Activated B cell treated with CpG ODN at 0.5 μM for 24 hours (primary cell): ENCODE measurements around the gene PLCB4. TPM values are rescaled to one million over a fixed set of nuclear protein-coding genes. Genes with fewer than 3 reads are reported as not detected.

Experiments used
- ATAC-seq: fragments of 200-7000 bp; cut with Tn5 transposase; one replicate; pipeline ENCODE4 v1.10.0; 2021; ENCODE audit warnings: low read depth, mild to moderate bottlenecking, moderate library complexity
- CTCF ChIA-PET: fragments of 350-600 bp; sonication (Branson Sonifier 250); formaldehyde crosslinking; loops from one replicate; lab custom pipeline; 2021; ENCODE audit warnings: antibody characterized with exemption; lab: Charles Lee
- POLR2A ChIA-PET: fragments of 350-600 bp; sonication (Branson Sonifier 250); formaldehyde crosslinking; loops from one replicate; lab custom pipeline; 2021; ENCODE audit warnings: antibody characterized with exemption; lab: Charles Lee
- DNase-seq: peaks from one replicate; pipeline ENCODE4 v3.0.0; 2022
- H3K27ac Mint-ChIP-seq: one replicate; pipeline ENCODE4 v1.8.0; 2020; ENCODE audit warnings: mixed read lengths
- H3K27me3 Mint-ChIP-seq: one replicate; pipeline ENCODE4 v1.8.0; 2021; ENCODE audit warnings: mixed read lengths
- H3K36me3 Mint-ChIP-seq: one replicate; pipeline ENCODE4 v1.8.0; 2021; ENCODE audit warnings: low read depth, mixed read lengths
- H3K4me1 Mint-ChIP-seq: one replicate; pipeline ENCODE4 v1.8.0; 2021; ENCODE audit warnings: mixed read lengths
- H3K4me3 Mint-ChIP-seq: one replicate; pipeline ENCODE4 v1.8.0; 2020; ENCODE audit warnings: mild to moderate bottlenecking, mixed read lengths
- H3K9me3 Mint-ChIP-seq: one replicate; pipeline ENCODE4 v1.8.0; 2020; ENCODE audit warnings: mixed read lengths
- CTCF ChIP-seq: fragments of 200-600 bp; IDR thresholded peaks from one replicate; pipeline ENCODE4 v1.8.0; 2022; ENCODE audit warnings: antibody characterized with exemption, mild to moderate bottlenecking
- intact Hi-C: fragments of 100-400 bp; cut with micrococcal nuclease; formaldehyde crosslinking; loops from one replicate; pipeline ENCODE4 v1.15.1; 2024
- total RNA-seq: library from RNA; stranded (reverse); gene quantifications from 2 replicates; pipeline ENCODE4 v1.2.3, GENCODE V29; 2022

Gene PLCB4
- total RNA-seq, 1 donor from 2014 or later, result not detected

GRCh38 chr20:9458138-9458796 is 389.4 kb downstream of the PLCB4 start:
- H3K27me3 Mint-ChIP-seq, result peaks cover 5% of the 10 kb centered on the region
- no peak for TF ChIP-seq CTCF
- H3K4me1 Mint-ChIP-seq, result peaks cover 2% of the 10 kb centered on the region
- ChIA-PET POLR2A (no interaction called here), CTCF (interaction anchor here (1.1 to 1.4 kb wide), 2 partner anchors 50 to 152 kb away, joined by 3 to 6 read pairs; no protein-coding TSS in a partner anchor)
- no peak for DNase-seq
- no peak for ATAC-seq
- H3K27ac Mint-ChIP-seq, result no peak overlapping the region
- intact Hi-C loops, result no loop called here
- no peaks in the 10 kb centered on the region for H3K36me3 Mint-ChIP-seq
- H3K9me3 Mint-ChIP-seq, result no peaks in the 10 kb centered on the region
- H3K4me3 Mint-ChIP-seq, result no peak overlapping the region

DNA sequence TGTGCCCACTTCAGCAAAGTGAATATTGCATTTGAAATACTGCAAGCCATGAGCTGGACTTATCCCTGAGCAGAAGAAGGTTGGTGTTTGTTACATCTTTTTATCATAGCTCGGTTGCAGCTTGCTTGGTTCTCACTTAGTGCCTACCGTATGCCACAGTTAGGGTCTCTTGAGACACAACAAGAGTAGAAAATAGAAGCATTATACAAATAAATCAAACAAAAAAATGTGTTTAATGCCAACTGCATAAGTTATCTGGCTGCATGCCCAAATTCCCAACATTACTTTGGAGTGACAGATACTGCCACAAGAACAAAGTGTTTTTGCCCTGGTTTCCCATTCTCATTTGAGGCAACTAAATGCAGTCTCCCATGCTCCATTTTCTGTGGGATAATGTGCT is 391.6 kb downstream of the PLCB4 start:
- CTCF ChIA-PET, result interaction anchor here (1.2 kb wide), 1 partner anchor 13 kb away, joined by 4 read pairs; no protein-coding TSS in a partner anchor
- H3K4me3 Mint-ChIP-seq, result no peak overlapping the region
- no peaks in the 10 kb centered on the region for H3K36me3 Mint-ChIP-seq
- no peak overlapping the region for H3K27ac Mint-ChIP-seq
- intact Hi-C loops, result no loop called here
- POLR2A ChIA-PET, result no interaction called here
- H3K9me3 Mint-ChIP-seq, result peaks cover 2% of the 10 kb centered on the region
- ATAC-seq (no peak), DNase-seq (no peak)
- peaks cover 2% of the 10 kb centered on the region for H3K4me1 Mint-ChIP-seq
- H3K27me3 Mint-ChIP-seq, result peaks cover 5% of the 10 kb centered on the region
- no peak for TF ChIP-seq CTCF

DNA sequence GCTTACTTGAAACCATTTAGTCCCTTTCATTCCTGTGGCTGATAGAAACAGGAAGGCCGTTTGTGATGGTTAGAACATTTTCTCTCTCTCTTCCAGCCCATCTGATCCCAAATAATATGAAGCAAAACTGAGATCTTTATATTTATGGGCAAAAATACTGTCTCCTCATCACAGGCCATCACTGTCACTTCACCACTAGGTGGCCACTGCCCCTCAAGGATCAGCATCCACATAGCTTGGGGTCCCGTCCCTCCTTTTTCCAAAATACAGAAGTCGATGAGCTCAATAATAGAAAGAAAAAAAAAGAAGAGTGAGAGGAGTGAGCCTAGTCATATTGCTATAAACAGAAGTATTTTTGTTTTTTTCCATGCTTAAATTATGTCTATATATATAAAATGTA is 399.1 kb downstream of the PLCB4 start:
- peaks cover 3% of the 10 kb centered on the region for H3K9me3 Mint-ChIP-seq
- no peak for DNase-seq
- no peak overlapping the region for H3K4me3 Mint-ChIP-seq
- intact Hi-C loops, result loop anchor here (1.0 kb wide), 1 partner anchor 142 kb away; no protein-coding TSS in a partner anchor
- H3K27ac Mint-ChIP-seq, result no peak overlapping the region
- no peaks in the 10 kb centered on the region for H3K27me3 Mint-ChIP-seq
- ChIA-PET CTCF (interaction anchor here (0.8 kb wide), 1 partner anchor 142 kb away, joined by 4 read pairs; no protein-coding TSS in a partner anchor), POLR2A (no interaction called here)
- TF ChIP-seq CTCF, result no peak
- ATAC-seq, result no peak
- H3K4me1 Mint-ChIP-seq, result no peaks in the 10 kb centered on the region
- no peaks in the 10 kb centered on the region for H3K36me3 Mint-ChIP-seq

DNA sequence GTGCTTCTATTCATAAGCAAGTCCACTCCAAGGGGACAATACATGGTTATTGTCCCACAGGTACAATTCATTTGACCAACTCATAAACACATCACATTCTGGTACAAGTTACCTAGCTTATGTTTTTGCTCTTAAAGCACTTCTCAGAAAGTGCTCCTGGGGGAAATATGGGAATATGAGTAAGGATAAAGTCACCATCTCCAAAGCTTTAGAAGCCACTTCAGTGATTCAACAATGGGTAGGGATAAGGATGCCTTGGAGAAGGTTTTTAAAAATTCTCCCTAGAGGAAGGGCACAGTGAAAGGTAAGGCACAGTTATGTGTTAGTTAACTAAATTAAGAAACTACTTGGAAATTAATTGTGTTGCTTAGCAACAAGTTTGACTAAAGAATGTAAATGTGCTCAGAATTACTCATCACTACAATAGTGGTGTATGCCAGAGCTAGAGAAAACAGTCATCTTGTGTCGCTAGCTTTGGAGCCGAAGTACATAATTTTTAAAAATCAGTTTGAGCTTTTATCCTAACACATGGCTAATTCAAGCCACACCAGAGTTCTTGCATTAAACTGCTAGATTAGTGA is 406.0 kb downstream of the PLCB4 start:
- Mint-ChIP-seq H3K4me1 (no peaks in the 10 kb centered on the region), H3K27me3 (no peaks in the 10 kb centered on the region), H3K4me3 (no peak overlapping the region), H3K27ac (no peak overlapping the region), H3K36me3 (no peaks in the 10 kb centered on the region), H3K9me3 (no peaks in the 10 kb centered on the region)
- intact Hi-C loops, result no loop called here
- ATAC-seq, result no peak
- POLR2A ChIA-PET, result no interaction called here
- CTCF ChIA-PET, result no interaction called here
- TF ChIP-seq CTCF, result no peak
- DNase-seq, result no peak

- no peak for ATAC-seq
- TF ChIP-seq CTCF, result no peak
- Mint-ChIP-seq H3K36me3 (no peaks in the 10 kb centered on the region), H3K4me3 (no peak overlapping the region), H3K9me3 (no peaks in the 10 kb centered on the region), H3K27ac (no peak overlapping the region), H3K4me1 (no peaks in the 10 kb centered on the region), H3K27me3 (no peaks in the 10 kb centered on the region)
- POLR2A ChIA-PET, result no interaction called here
- intact Hi-C loops, result no loop called here
- DNase-seq, result no peak
- CTCF ChIA-PET, result no interaction called here
These were observed 406.6 kb downstream of the PLCB4 start for GRCh38 chr20:9475456-9475855.
